Neural progenitor cell (in vitro differentiated cells): ENCODE measurements around the gene PHOX2A. TPM values are rescaled to one million over a fixed set of nuclear protein-coding genes. Genes with fewer than 3 reads are reported as not detected.

Source experiments
- DNase-seq: peaks from one replicate; pipeline ENCODE4 v3.0.0-alpha.2; 2016; ENCODE audit warnings: low spot score
- H2AFZ ChIP-seq: fragments of 200-600 bp; sonication (generic); replicated peaks from 2 replicates; pipeline ENCODE4 v1.6.1; 2016; ENCODE audit warnings: antibody characterized with exemption
- H3F3A ChIP-seq: fragments of 200-600 bp; sonication (generic); 2 replicates; pipeline ENCODE4 v1.6.1; 2016; ENCODE audit warnings: antibody characterized with exemption, low read depth
- H3K27ac ChIP-seq: fragments of 200-600 bp; sonication (generic); 2 replicates; pipeline ENCODE4 v1.5.1; 2016; ENCODE audit warnings: mild to moderate bottlenecking
- H3K27me3 ChIP-seq: fragments of 200-600 bp; sonication (generic); 2 replicates; pipeline ENCODE4 v1.6.1; 2016; ENCODE audit warnings: mild to moderate bottlenecking, moderate library complexity
- H3K36me3 ChIP-seq: fragments of 200-600 bp; sonication (generic); 2 replicates; pipeline ENCODE4 v1.5.1; 2016
- H3K4me1 ChIP-seq: fragments of 200-600 bp; sonication (generic); 2 replicates; pipeline ENCODE4 v1.6.1; 2016; ENCODE audit warnings: mixed run types
- H3K4me2 ChIP-seq: fragments of 200-600 bp; sonication (generic); 2 replicates; pipeline ENCODE4 v1.6.1; 2016
- H3K4me3 ChIP-seq: fragments of 200-600 bp; sonication (generic); 2 replicates; pipeline ENCODE4 v1.5.1; 2016
- H3K79me2 ChIP-seq: fragments of 200-600 bp; sonication (generic); 2 replicates; pipeline ENCODE4 v1.6.1; 2016; ENCODE audit warnings: low read depth
- H3K9ac ChIP-seq: fragments of 200-600 bp; sonication (generic); 2 replicates; pipeline ENCODE4 v1.6.1; 2016
- H3K9me3 ChIP-seq: fragments of 200-600 bp; sonication (generic); 2 replicates; pipeline ENCODE4 v1.5.1; 2016; ENCODE audit warnings: low read depth
- H4K20me1 ChIP-seq: fragments of 200-600 bp; sonication (generic); 2 replicates; pipeline ENCODE4 v1.6.1; 2016; ENCODE audit warnings: low read depth
- H3K27ac Mint-ChIP-seq: 3 replicates; pipeline ENCODE4 v1.8.0; 2021; ENCODE audit warnings: mixed read lengths
- H3K27me3 Mint-ChIP-seq: 2 replicates; pipeline ENCODE4 v1.8.0; 2022; ENCODE audit warnings: low read depth, mild to moderate bottlenecking, inconsistent platforms, moderate library complexity, mixed read lengths; ENCODE audit not compliant: insufficient read depth
- H3K36me3 Mint-ChIP-seq: 3 replicates; pipeline ENCODE4 v1.8.0; 2021; ENCODE audit warnings: mixed read lengths
- H3K4me1 Mint-ChIP-seq: 3 replicates; pipeline ENCODE4 v1.8.0; 2021; ENCODE audit warnings: mixed read lengths
- H3K4me3 Mint-ChIP-seq: 3 replicates; pipeline ENCODE4 v1.8.0; 2021; ENCODE audit warnings: mild to moderate bottlenecking, moderate library complexity, mixed read lengths
- H3K9me3 Mint-ChIP-seq: 3 replicates; pipeline ENCODE4 v1.8.0; 2020; ENCODE audit warnings: mixed read lengths
- CTCF ChIP-seq: fragments of 200-600 bp; sonication (generic); IDR thresholded peaks from 2 replicates; pipeline ENCODE4 v1.5.1; 2017; ENCODE audit warnings: antibody characterized with exemption, mild to moderate bottlenecking
- EZH2 ChIP-seq: fragments of 200-600 bp; sonication (generic); IDR thresholded peaks from 2 replicates; pipeline ENCODE4 v1.6.1; 2017; ENCODE audit warnings: antibody characterized with exemption, mild to moderate bottlenecking, moderate library complexity
- EZH2phosphoT487 ChIP-seq: fragments of 200-600 bp; sonication (generic); IDR thresholded peaks from 2 replicates; pipeline ENCODE4 v1.6.1; 2017; ENCODE audit warnings: antibody characterized with exemption
- total RNA-seq: library from RNA; depleted of rRNA; stranded (reverse); fragments of >200 nt; gene quantifications from 2 replicates; pipeline ENCODE4 v1.2.3, GENCODE V29; 2015; ENCODE audit warnings: low replicate concordance

Gene PHOX2A
- total RNA-seq, 1 donor from 2014 or later, result not detected

GRCh38 chr11:72195518-72196270 is 48.3 kb downstream of the PHOX2A start:
- no peak overlapping the region for H3K27ac Mint-ChIP-seq

GRCh38 chr11:72191961-72192381 is 52.0 kb downstream of the PHOX2A start, which contains the start of gene FOLR1:
Gene FOLR1, plus strand, starts transcription at chr11:72192140. Its CDS starts 34 bp downstream, at chr11:72192174.
- Histone ChIP-seq H3K36me3 (no peaks in the 10 kb centered on the region), H3K27me3 (no peaks in the 10 kb centered on the region), H3K9ac (no peak within 1 kb of the TSS), H3K27ac (no peak within 1 kb of the TSS), H3K79me2 (no peaks in the 10 kb centered on the region), H3K9me3 (no peaks in the 10 kb centered on the region), H4K20me1 (no peaks in the 10 kb centered on the region), H2AFZ (peak within 1 kb of the TSS; percentile 85), H3F3A (no peaks in the 10 kb centered on the region), H3K4me1 (peaks cover 32% of the 10 kb centered on the region), H3K4me3 (no peak within 1 kb of the TSS), H3K4me2 (peak within 1 kb of the TSS; percentile 39)
- TF ChIP-seq EZH2, result no peak
- TF ChIP-seq CTCF, result no peak
- no peak for TF ChIP-seq EZH2phosphoT487
- Mint-ChIP-seq H3K9me3 (no peaks in the 10 kb centered on the region), H3K4me1 (peaks cover 24% of the 10 kb centered on the region), H3K27ac (peak within 1 kb of the TSS; percentile 88), H3K4me3 (no peak within 1 kb of the TSS), H3K36me3 (no peaks in the 10 kb centered on the region), H3K27me3 (peaks cover 5% of the 10 kb centered on the region)
- peak; percentile 56 for DNase-seq

More at GRCh38 chr11:72195518-72196270, 48.3 kb downstream of the PHOX2A start:
- no peaks in the 10 kb centered on the region for H3K9me3 Mint-ChIP-seq
- H3K4me1 Mint-ChIP-seq, result peaks cover 13% of the 10 kb centered on the region
- no peaks in the 10 kb centered on the region for H3K36me3 Mint-ChIP-seq
- DNase-seq, result no peak
- H3K36me3 ChIP-seq, result no peaks in the 10 kb centered on the region
- TF ChIP-seq EZH2 (no peak), CTCF (no peak), EZH2phosphoT487 (no peak)
- peaks cover 15% of the 10 kb centered on the region for H3K4me1 ChIP-seq
- no peak overlapping the region for H2AFZ ChIP-seq
- H3K27ac ChIP-seq, result no peak overlapping the region
- H3F3A ChIP-seq, result peaks cover 1% of the 10 kb centered on the region
- H3K9me3 ChIP-seq, result no peaks in the 10 kb centered on the region
- H3K79me2 ChIP-seq, result no peaks in the 10 kb centered on the region
- no peak overlapping the region for H3K4me3 ChIP-seq
- no peak overlapping the region for H3K9ac ChIP-seq
- H3K27me3 Mint-ChIP-seq, result peaks cover 2% of the 10 kb centered on the region
- no peak overlapping the region for H3K4me3 Mint-ChIP-seq
- H3K4me2 ChIP-seq, result no peak overlapping the region
- no peaks in the 10 kb centered on the region for H4K20me1 ChIP-seq
- no peaks in the 10 kb centered on the region for H3K27me3 ChIP-seq

GRCh38 chr11:72190631-72191071 is 53.3 kb downstream of the PHOX2A start:
- peak; percentile 39 for DNase-seq
- H3K4me3 Mint-ChIP-seq, result no peak overlapping the region
- H3K4me3 ChIP-seq, result no peak overlapping the region

More at GRCh38 chr11:72190631-72191071, 53.3 kb downstream of the PHOX2A start:
- no peaks in the 10 kb centered on the region for H3K9me3 Mint-ChIP-seq
- peaks cover 24% of the 10 kb centered on the region for H3K4me1 Mint-ChIP-seq
- H2AFZ ChIP-seq, result peak overlapping the region; percentile 17
- H3F3A ChIP-seq, result no peaks in the 10 kb centered on the region
- H3K27ac Mint-ChIP-seq, result peak overlapping the region; percentile 88
- H3K9me3 ChIP-seq, result no peaks in the 10 kb centered on the region
- H3K9ac ChIP-seq, result no peak overlapping the region
- H3K36me3 Mint-ChIP-seq, result no peaks in the 10 kb centered on the region
- peaks cover 32% of the 10 kb centered on the region for H3K4me1 ChIP-seq
- no peak overlapping the region for H3K27ac ChIP-seq
- no peaks in the 10 kb centered on the region for H3K79me2 ChIP-seq
- no peaks in the 10 kb centered on the region for H3K27me3 ChIP-seq
- H3K4me2 ChIP-seq, result no peak overlapping the region
- no peaks in the 10 kb centered on the region for H4K20me1 ChIP-seq
- TF ChIP-seq CTCF (no peak), EZH2phosphoT487 (no peak), EZH2 (no peak)
- no peaks in the 10 kb centered on the region for H3K36me3 ChIP-seq
- peaks cover 5% of the 10 kb centered on the region for H3K27me3 Mint-ChIP-seq
